GM12892 (cell line): ENCODE data around the gene ZNF440.

Experiments
- POLR2A ChIP-seq: IDR thresholded peaks from 2 replicates; pipeline ENCODE4 v1.6.1; 2011; ENCODE audit warnings: low read depth, low read length, control low read depth
- POLR2AphosphoS5 ChIP-seq: IDR thresholded peaks from 2 replicates; pipeline ENCODE4 v1.6.1; 2011; ENCODE audit warnings: low read depth, low read length, control low read depth

DNA sequence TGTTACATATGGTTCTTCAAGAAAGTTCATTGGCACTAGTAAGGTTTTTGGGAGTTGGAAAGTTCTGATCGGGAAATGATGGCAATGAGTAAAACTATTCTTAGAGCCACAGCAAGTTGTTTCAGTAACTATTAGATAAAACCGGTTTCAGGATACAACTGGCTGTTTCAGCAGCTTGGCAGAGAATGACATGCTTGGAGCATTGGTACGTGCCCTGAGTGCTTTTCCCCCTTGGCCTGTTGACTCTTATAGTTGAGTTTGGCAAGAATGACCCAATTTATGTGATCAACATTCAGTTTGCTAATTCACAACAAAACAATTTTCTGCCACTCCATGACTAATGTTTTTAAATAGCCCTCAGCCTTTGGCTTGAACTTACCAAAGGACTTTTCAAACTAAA is 26.5 kb upstream of the ZNF440 start:
- TF ChIP-seq POLR2AphosphoS5 (no peak), POLR2A (no peak)
